Measurements from ENCODE around the gene PPFIA3.

DNA sequence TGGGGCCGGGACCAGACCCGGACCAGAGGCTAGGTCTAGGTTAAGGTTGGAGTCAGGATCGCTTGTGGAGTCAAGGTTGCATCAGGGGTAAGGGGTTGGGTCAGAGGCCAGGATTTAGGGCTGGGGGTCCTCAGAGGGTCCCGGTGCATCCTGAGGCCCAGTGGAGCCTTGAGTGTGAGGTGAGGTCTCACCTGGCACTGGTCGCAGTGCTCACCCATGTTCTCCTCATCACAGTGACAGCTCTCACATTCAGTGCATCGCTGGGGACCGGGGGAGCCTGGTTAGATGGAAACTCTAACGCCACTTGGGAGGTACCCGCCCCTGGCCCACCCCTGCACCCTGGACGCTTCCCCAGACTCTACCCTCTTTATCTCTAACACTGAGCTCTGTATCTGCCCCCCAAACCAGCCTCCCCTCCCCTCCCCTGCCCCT is 32.8 kb downstream of the PPFIA3 start:
- no peak for TF ChIP-seq CTCF (IDR thresholded peaks at IDR 0.05)
- no peak for TF ChIP-seq POLR2A (IDR thresholded peaks at IDR 0.05)

Data from tibial nerve (tissue), 3 donors.